GM12801 (cell line): ENCODE results near the gene FUT4.

ENCODE experiments used
- CTCF ChIP-seq: IDR thresholded peaks from one replicate; pipeline ENCODE4 v1.5.1; 2011; ENCODE audit warnings: control low read depth; ENCODE audit not compliant: insufficient read length; ENCODE audit errors: extremely low read depth

The FUT4 gene

GRCh38 chr11:94549146-94549545, 5.4 kb downstream of the FUT4 start:
- no peak for TF ChIP-seq CTCF

GRCh38 chr11:94550513-94550912, 6.8 kb downstream of the FUT4 start:
- TF ChIP-seq CTCF, result no peak

GRCh38 chr11:94553938-94554337, 10.2 kb downstream of the FUT4 start:
- no peak for TF ChIP-seq CTCF

GRCh38 chr11:94557421-94557820, 13.7 kb downstream of the FUT4 start:
- TF ChIP-seq CTCF, result no peak

- TF ChIP-seq CTCF, result no peak
Measured at GRCh38 chr11:94557992-94558391, 14.3 kb downstream of the FUT4 start.

- TF ChIP-seq CTCF, result no peak
Measured at GRCh38 chr11:94558468-94558867, 14.7 kb downstream of the FUT4 start.

GRCh38 chr11:94558932-94559331, 15.2 kb downstream of the FUT4 start:
- no peak for TF ChIP-seq CTCF

GRCh38 chr11:94559361-94559760, 15.6 kb downstream of the FUT4 start:
- no peak for TF ChIP-seq CTCF
